H9 (cell line): ENCODE results near the gene MRI1. TPM values are rescaled to one million over a fixed set of nuclear protein-coding genes. Genes with fewer than 3 reads are reported as not detected.

Experiments
- DNase-seq: peaks from one replicate; pipeline ENCODE4 v3.0.0-alpha.2; 2017
- H2AFZ ChIP-seq: one replicate; pipeline ENCODE4 v1.6.1; 2013; ENCODE audit warnings: mild to moderate bottlenecking, low read length, control low read depth, moderate library complexity
- H2AK5ac ChIP-seq: 2 replicates; pipeline ENCODE4 v1.6.1; 2013; ENCODE audit warnings: low read length, control low read depth, mixed read lengths; ENCODE audit not compliant: insufficient read length
- H2BK120ac ChIP-seq: one replicate; pipeline ENCODE4 v1.6.1; 2013; ENCODE audit warnings: low read depth, mild to moderate bottlenecking, low read length, control low read depth, inconsistent platforms; ENCODE audit not compliant: poor library complexity, severe bottlenecking
- H2BK12ac ChIP-seq: 2 replicates; pipeline ENCODE4 v1.6.1; 2013; ENCODE audit warnings: low read length, control low read depth, mixed read lengths, low read depth; ENCODE audit not compliant: insufficient read length
- H2BK15ac ChIP-seq: 2 replicates; pipeline ENCODE4 v1.6.1; 2013; ENCODE audit warnings: low read depth, low read length, control low read depth
- H2BK20ac ChIP-seq: one replicate; pipeline ENCODE4 v1.6.1; 2013; ENCODE audit warnings: low read depth, mild to moderate bottlenecking, low read length, control low read depth, inconsistent platforms; ENCODE audit not compliant: poor library complexity, severe bottlenecking
- H2BK5ac ChIP-seq: 2 replicates; pipeline ENCODE4 v1.6.1; 2013; ENCODE audit warnings: low read length, control low read depth, mixed read lengths; ENCODE audit not compliant: insufficient read length
- H3K14ac ChIP-seq: 2 replicates; pipeline ENCODE4 v1.6.1; 2013; ENCODE audit warnings: low read length, control low read depth; ENCODE audit not compliant: insufficient read depth
- H3K18ac ChIP-seq: 2 replicates; pipeline ENCODE4 v1.6.1; 2013; ENCODE audit warnings: low read depth, mild to moderate bottlenecking, mixed read lengths, low read length, control low read depth; ENCODE audit not compliant: insufficient read length
- H3K23ac ChIP-seq: 2 replicates; pipeline ENCODE4 v1.6.1; 2013; ENCODE audit warnings: low read length, control low read depth, mixed read lengths, low read depth; ENCODE audit not compliant: insufficient read length
- H3K23me2 ChIP-seq: 2 replicates; pipeline ENCODE4 v1.6.1; 2013; ENCODE audit warnings: low read depth, mild to moderate bottlenecking, mixed read lengths, low read length, control low read depth; ENCODE audit not compliant: insufficient read length, poor library complexity, severe bottlenecking
- H3K27ac ChIP-seq: 2 replicates; pipeline ENCODE4 v1.5.1; 2013; ENCODE audit warnings: low read length, control low read depth, mixed read lengths, low read depth; ENCODE audit not compliant: insufficient read length
- H3K27me3 ChIP-seq: 2 replicates; pipeline ENCODE4 v1.6.1; 2013; ENCODE audit warnings: low read length, control low read depth, inconsistent platforms; ENCODE audit not compliant: insufficient read depth
- H3K4ac ChIP-seq: 2 replicates; pipeline ENCODE4 v1.6.1; 2013; ENCODE audit warnings: low read depth, mild to moderate bottlenecking, control low read depth, inconsistent platforms, low read length, moderate library complexity
- H3K4me1 ChIP-seq: 2 replicates; pipeline ENCODE4 v1.6.1; 2013; ENCODE audit warnings: low read length, control low read depth, inconsistent platforms; ENCODE audit not compliant: insufficient read depth
- H3K4me2 ChIP-seq: 2 replicates; pipeline ENCODE4 v1.6.1; 2013; ENCODE audit warnings: low read length, control low read depth, mixed read lengths; ENCODE audit not compliant: insufficient read length, insufficient read depth
- H3K56ac ChIP-seq: 2 replicates; pipeline ENCODE4 v1.6.1; 2013; ENCODE audit warnings: low read depth, mild to moderate bottlenecking, mixed read lengths, low read length, control low read depth; ENCODE audit not compliant: insufficient read length
- H3K79me1 ChIP-seq: 2 replicates; pipeline ENCODE4 v1.6.1; 2013; ENCODE audit warnings: low read depth, mild to moderate bottlenecking, moderate library complexity, low read length, control low read depth, inconsistent platforms; ENCODE audit not compliant: insufficient read depth, poor library complexity, severe bottlenecking
- H3K79me2 ChIP-seq: 2 replicates; pipeline ENCODE4 v1.6.1; 2013; ENCODE audit warnings: low read length, control low read depth, inconsistent platforms; ENCODE audit not compliant: insufficient read depth
- H3K9ac ChIP-seq: 2 replicates; pipeline ENCODE4 v1.6.1; 2013; ENCODE audit warnings: low read length, control low read depth, mixed read lengths; ENCODE audit not compliant: insufficient read length; ENCODE audit errors: extremely low read depth
- H3K9me3 ChIP-seq: one replicate; pipeline ENCODE4 v1.6.1; 2013; ENCODE audit warnings: low read depth, low read length, inconsistent platforms; ENCODE audit not compliant: control insufficient read depth
- H3T11ph ChIP-seq: one replicate; pipeline ENCODE4 v1.6.1; 2013; ENCODE audit warnings: mild to moderate bottlenecking, low read length, control low read depth, inconsistent platforms
- H4K20me1 ChIP-seq: one replicate; pipeline ENCODE4 v1.6.1; 2013; ENCODE audit not compliant: control insufficient read depth, insufficient read length, insufficient read depth
- H4K5ac ChIP-seq: 2 replicates; pipeline ENCODE4 v1.6.1; 2013; ENCODE audit warnings: low read depth, mild to moderate bottlenecking, mixed read lengths, low read length, control low read depth; ENCODE audit not compliant: insufficient read length
- H4K8ac ChIP-seq: replicated peaks from 2 replicates; pipeline ENCODE4 v1.6.1; 2013; ENCODE audit warnings: low read length, control low read depth, mixed read lengths, low read depth; ENCODE audit not compliant: insufficient read length
- H4K91ac ChIP-seq: 2 replicates; pipeline ENCODE4 v1.6.1; 2013; ENCODE audit warnings: low read depth, mild to moderate bottlenecking, moderate library complexity, mixed read lengths, low read length, control low read depth; ENCODE audit not compliant: insufficient read length
- H3K27ac Mint-ChIP-seq, 3 experiments: 2 replicates in 2 of 3; 3 replicates in 1 of 3; pipeline ENCODE4 v1.8.0; 2020 to 2021; ENCODE audit warnings: mixed read lengths in 3 of 3, mild to moderate bottlenecking in 1 of 3, moderate library complexity in 1 of 3
- H3K27me3 Mint-ChIP-seq: 2 replicates; pipeline ENCODE4 v1.8.0; 2021; ENCODE audit warnings: low read depth, mild to moderate bottlenecking, moderate library complexity, mixed read lengths
- H3K36me3 Mint-ChIP-seq, 3 experiments: 2 replicates in 2 of 3; 3 replicates in 1 of 3; pipeline ENCODE4 v1.8.0; 2020 to 2021; ENCODE audit warnings: low read depth in 3 of 3, mixed read lengths in 3 of 3; ENCODE audit not compliant: insufficient read depth in 1 of 3
- H3K4me1 Mint-ChIP-seq, 2 experiments: 2 replicates each; pipeline ENCODE4 v1.8.0; 2020; ENCODE audit warnings: mixed read lengths in 2 of 2
- H3K4me3 Mint-ChIP-seq, 2 experiments: 2 replicates in 1 of 2; 3 replicates in 1 of 2; pipeline ENCODE4 v1.8.0; 2020 to 2021; ENCODE audit warnings: mild to moderate bottlenecking in 2 of 2, mixed read lengths in 2 of 2, moderate library complexity in 1 of 2
- H3K9me3 Mint-ChIP-seq, 2 experiments: 2 replicates in 1 of 2; 3 replicates in 1 of 2; pipeline ENCODE4 v1.8.0; 2020; ENCODE audit warnings: mild to moderate bottlenecking in 2 of 2, mixed read lengths in 2 of 2, moderate library complexity in 1 of 2
- WGBS: extraction: QIAGEN DNeasy Blood & Tissue Kit; methylation state at CpG from one replicate; pipeline ENCODE4 v1.1.7; 2013; ENCODE audit warnings: missing lambda C conversion rate, low lambda C conversion rate, mixed read lengths; ENCODE audit not compliant: insufficient read length; ENCODE audit errors: extremely low coverage; 5-methylcytosine and 5-hydroxymethylcytosine counted together
- total RNA-seq: library from RNA; stranded (reverse); gene quantifications from 2 replicates; pipeline ENCODE4 v1.2.1, GENCODE V29; 2021
- TF ChIP-seq, protein P1 (sequence below): fragments of 200-600 bp; sonication (generic); conservative IDR thresholded peaks from 3 replicates; pipeline ENCODE4 v1.8.0; 2021; ENCODE audit warnings: antibody characterized with exemption, mild to moderate bottlenecking

MRI1 gene
- total RNA-seq, 1 experiment from 2014 or later = 19.5 TPM

GRCh38 chr19:13797870-13798269 lies 33.5 kb downstream of the MRI1 start:
- Mint-ChIP-seq H3K27me3 (no peaks in the 10 kb centered on the region; the same call in 1 of the 2 replicates), H3K4me1 (peaks cover 15 to 17% of the 10 kb centered on the region in 2 experiments), H3K27ac (no peak overlapping the region), H3K9me3 (no peaks in the 10 kb centered on the region), H3K4me3 (no peak overlapping the region), H3K36me3 (peaks cover 10 to 26% (median 23%) of the 10 kb centered on the region in 3 experiments; a peak in 6 of 7 replicates)
- H2BK12ac ChIP-seq = no peak overlapping the region
- DNase-seq = no peak
- no peak overlapping the region for H3T11ph ChIP-seq
- no peaks in the 10 kb centered on the region for H3K79me2 ChIP-seq
- H3K79me1 ChIP-seq = no peaks in the 10 kb centered on the region
- H2AK5ac ChIP-seq = no peak overlapping the region
- no peak overlapping the region for H2BK120ac ChIP-seq
- no peak overlapping the region for H3K9ac ChIP-seq
- no peaks in the 10 kb centered on the region for H3K9me3 ChIP-seq
- H2BK15ac ChIP-seq = no peak overlapping the region
- peaks cover 5% of the 10 kb centered on the region for H3K23me2 ChIP-seq
- H4K8ac ChIP-seq = no peak overlapping the region
- H3K23ac ChIP-seq = no peak overlapping the region
- TF ChIP-seq, protein P1, sequence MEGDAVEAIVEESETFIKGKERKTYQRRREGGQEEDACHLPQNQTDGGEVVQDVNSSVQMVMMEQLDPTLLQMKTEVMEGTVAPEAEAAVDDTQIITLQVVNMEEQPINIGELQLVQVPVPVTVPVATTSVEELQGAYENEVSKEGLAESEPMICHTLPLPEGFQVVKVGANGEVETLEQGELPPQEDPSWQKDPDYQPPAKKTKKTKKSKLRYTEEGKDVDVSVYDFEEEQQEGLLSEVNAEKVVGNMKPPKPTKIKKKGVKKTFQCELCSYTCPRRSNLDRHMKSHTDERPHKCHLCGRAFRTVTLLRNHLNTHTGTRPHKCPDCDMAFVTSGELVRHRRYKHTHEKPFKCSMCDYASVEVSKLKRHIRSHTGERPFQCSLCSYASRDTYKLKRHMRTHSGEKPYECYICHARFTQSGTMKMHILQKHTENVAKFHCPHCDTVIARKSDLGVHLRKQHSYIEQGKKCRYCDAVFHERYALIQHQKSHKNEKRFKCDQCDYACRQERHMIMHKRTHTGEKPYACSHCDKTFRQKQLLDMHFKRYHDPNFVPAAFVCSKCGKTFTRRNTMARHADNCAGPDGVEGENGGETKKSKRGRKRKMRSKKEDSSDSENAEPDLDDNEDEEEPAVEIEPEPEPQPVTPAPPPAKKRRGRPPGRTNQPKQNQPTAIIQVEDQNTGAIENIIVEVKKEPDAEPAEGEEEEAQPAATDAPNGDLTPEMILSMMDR = no peak
- H4K20me1 ChIP-seq = no peaks in the 10 kb centered on the region
- no peak overlapping the region for H3K14ac ChIP-seq
- no peak overlapping the region for H3K18ac ChIP-seq
- H4K5ac ChIP-seq = no peak overlapping the region
- H3K4ac ChIP-seq = no peak overlapping the region
- H3K56ac ChIP-seq = no peak overlapping the region
- no peak overlapping the region for H2AFZ ChIP-seq
- no peak overlapping the region for H2BK20ac ChIP-seq
- H2BK5ac ChIP-seq = no peak overlapping the region
- H3K4me2 ChIP-seq = no peak overlapping the region
- H3K4me1 ChIP-seq = no peaks in the 10 kb centered on the region
- no peaks in the 10 kb centered on the region for H3K27me3 ChIP-seq
- no peak overlapping the region for H3K27ac ChIP-seq
- no CpG with 5 or more reads among the region's 7 CpGs for WGBS
- no peak overlapping the region for H4K91ac ChIP-seq
